NB4 (cell line): ENCODE data around the gene MYO10.

Experiments used
- CTCF ChIP-seq: IDR thresholded peaks from one replicate; pipeline ENCODE4 v1.5.1; 2012; ENCODE audit warnings: low read depth, low read length
- MYC ChIP-seq: IDR thresholded peaks from 2 replicates; pipeline ENCODE4 v1.6.1; 2011; ENCODE audit warnings: low read depth, low read length
- POLR2A ChIP-seq: IDR thresholded peaks from 2 replicates; pipeline ENCODE4 v1.6.1; 2011; ENCODE audit warnings: mild to moderate bottlenecking; ENCODE audit not compliant: insufficient read length; ENCODE audit errors: extremely low read depth

- TF ChIP-seq CTCF (no peak), POLR2A (no peak), MYC (no peak)
These were observed 29.8 kb downstream of the MYO10 start for GRCh38 chr5:16906255-16906654.
